CD4-positive, alpha-beta T cell treated with Interleukin-6 for 4 hours (primary cell): ENCODE data around the gene TMEM79.

Experiments used
- DNase-seq: peaks from one replicate; pipeline ENCODE4 v3.0.0-alpha.2; 2020; ENCODE audit warnings: mixed read lengths

The TMEM79 gene, protein sequence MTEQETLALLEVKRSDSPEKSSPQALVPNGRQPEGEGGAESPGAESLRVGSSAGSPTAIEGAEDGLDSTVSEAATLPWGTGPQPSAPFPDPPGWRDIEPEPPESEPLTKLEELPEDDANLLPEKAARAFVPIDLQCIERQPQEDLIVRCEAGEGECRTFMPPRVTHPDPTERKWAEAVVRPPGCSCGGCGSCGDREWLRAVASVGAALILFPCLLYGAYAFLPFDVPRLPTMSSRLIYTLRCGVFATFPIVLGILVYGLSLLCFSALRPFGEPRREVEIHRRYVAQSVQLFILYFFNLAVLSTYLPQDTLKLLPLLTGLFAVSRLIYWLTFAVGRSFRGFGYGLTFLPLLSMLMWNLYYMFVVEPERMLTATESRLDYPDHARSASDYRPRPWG

DNA sequence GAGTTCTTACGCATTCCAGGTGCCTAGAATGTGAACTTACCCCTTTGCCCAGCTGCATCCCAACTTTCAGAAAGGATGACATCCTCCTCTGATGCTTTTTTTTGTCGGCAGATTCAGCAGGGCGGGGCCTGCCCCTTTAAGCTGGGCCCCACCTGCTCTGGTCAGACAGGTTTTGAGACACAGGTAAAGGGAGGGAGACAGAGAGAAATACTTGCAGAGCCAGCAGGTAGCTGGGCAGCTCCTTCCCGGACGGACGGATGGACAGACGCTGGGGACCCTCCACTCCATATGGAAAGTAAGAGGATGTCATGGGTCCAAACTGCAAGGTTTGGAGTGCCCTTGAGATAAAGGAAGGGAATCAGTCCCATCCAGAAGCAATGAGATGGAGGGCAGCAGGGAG is at the start of gene TMEM79:
Gene TMEM79 (plus strand): TSS at position 214 of the 400 bp plus-strand sequence. CDS start 902 bp downstream, outside the sequence.
- no peak for DNase-seq

DNA sequence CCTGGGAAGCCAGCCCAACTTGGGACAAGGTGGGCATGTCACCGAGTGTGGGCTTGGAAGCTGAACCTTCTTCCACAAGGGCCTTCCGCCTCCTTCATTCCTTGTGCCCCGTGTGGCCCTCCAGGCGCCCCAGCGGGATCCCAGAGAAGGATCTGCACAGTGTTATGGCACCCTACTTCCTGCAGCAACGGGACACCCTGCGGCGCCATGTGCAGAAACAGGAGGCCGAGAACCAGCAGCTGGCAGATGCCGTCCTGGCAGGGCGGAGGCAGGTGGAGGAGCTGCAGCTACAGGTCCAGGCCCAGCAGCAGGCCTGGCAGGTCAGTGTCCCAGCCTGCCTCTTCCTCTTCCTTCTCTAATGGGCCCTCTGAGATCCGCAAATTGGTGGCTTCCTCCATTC is 48.0 kb upstream of the TMEM79 start:
- no peak for DNase-seq

DNA sequence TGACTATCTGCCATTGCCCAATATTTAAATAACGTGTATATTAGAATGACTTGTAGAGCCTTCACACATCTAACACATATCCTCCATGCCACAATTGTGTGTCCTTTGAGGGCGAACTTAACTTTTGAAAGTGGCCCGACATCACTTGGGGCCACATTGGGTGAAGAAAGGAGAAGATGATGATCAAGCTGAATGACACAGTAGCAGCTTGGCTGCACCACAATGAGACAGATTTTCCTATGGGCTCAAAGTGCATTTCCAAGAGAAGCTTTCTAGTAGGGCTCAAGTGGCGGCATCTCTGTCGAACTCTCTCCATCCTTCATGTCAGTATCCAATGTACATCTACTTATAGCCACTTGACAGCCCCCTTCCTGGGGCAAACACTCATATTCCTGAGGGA is 45.9 kb upstream of the TMEM79 start:
- DNase-seq, result no peak

DNA sequence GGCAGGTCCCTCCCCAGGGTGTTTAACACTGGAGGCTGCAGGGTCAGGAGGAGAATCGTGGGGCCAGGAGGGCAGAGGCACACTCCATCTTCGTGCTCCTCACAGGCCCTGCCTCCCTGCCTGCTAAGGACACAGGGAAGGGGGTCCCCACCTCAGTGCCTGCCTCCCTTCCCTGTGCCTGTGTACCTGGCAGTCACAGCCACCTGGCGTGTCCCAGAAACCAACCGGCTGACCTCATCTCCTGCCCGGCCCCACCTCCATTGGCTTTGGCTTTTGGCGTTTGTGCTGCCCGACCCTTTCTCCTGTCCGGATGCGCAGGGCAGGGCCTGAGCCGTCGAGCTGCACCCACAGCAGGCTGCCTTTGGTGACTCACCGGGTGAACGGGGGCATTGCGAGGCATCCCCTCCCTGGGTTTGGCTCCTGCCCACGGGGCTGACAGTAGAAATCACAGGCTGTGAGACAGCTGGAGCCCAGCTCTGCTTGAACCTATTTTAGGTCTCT is 42.8 kb upstream of the TMEM79 start:
- no peak for DNase-seq

DNA sequence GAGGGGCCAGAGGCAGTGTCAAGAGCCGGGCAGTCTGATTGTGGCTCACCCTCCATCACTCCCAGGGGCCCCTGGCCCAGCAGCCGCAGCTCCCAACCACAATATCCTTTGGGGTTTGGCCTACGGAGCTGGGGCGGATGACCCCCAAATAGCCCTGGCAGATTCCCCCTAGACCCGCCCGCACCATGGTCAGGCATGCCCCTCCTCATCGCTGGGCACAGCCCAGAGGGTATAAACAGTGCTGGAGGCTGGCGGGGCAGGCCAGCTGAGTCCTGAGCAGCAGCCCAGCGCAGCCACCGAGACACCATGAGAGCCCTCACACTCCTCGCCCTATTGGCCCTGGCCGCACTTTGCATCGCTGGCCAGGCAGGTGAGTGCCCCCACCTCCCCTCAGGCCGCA is 42.2 kb upstream of the TMEM79 start, which contains the start of gene BGLAP:
Gene BGLAP (plus strand): TSS at position 259 of the 400 bp plus-strand sequence. CDS start 48 bp downstream, at position 307.
- DNase-seq, result no peak

DNA sequence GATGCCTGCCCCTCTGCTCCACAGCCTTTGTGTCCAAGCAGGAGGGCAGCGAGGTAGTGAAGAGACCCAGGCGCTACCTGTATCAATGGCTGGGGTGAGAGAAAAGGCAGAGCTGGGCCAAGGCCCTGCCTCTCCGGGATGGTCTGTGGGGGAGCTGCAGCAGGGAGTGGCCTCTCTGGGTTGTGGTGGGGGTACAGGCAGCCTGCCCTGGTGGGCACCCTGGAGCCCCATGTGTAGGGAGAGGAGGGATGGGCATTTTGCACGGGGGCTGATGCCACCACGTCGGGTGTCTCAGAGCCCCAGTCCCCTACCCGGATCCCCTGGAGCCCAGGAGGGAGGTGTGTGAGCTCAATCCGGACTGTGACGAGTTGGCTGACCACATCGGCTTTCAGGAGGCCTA is 41.4 kb upstream of the TMEM79 start:
- no peak for DNase-seq

DNA sequence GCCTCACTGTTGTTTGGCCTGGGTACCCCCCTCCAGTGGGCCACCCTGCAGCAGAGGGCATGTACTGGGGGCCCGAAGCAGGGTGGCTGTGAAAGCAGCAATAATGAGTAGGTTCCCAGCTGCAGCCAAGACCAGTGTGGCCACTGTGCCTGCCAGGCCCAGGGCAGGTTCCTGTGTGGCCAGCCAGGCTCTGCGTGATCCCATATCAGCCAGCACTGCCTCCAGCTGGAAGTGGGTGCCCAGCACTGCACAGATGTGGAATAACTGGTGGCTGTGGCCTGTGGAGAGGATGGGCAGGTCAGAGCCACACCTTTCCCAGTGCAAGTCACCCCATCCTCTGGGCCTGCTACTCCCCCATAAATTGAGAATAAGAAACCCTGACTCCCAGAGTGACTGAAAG is 40.0 kb upstream of the TMEM79 start:
- DNase-seq, result no peak

DNA sequence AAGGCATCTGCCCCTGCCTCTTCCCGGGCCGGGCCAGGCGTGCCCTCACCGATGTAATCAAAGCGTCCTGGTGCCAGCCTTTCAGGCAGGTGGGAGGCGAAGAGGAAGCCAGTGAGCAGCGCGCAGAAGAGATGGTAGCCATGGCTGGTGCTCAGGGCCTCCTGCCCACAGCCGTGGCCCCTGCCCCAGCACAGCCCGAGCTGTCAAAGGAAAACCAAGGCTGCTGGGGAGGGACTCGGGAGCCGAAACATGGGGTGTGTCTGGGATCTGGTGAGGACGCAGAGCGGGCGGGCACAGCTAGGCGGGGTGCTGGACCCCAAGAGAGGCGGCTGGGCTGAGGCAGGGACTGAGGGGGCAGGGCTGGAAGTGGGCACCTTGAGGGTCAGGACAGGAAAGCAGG is 39.4 kb upstream of the TMEM79 start:
- DNase-seq, result no peak

DNA sequence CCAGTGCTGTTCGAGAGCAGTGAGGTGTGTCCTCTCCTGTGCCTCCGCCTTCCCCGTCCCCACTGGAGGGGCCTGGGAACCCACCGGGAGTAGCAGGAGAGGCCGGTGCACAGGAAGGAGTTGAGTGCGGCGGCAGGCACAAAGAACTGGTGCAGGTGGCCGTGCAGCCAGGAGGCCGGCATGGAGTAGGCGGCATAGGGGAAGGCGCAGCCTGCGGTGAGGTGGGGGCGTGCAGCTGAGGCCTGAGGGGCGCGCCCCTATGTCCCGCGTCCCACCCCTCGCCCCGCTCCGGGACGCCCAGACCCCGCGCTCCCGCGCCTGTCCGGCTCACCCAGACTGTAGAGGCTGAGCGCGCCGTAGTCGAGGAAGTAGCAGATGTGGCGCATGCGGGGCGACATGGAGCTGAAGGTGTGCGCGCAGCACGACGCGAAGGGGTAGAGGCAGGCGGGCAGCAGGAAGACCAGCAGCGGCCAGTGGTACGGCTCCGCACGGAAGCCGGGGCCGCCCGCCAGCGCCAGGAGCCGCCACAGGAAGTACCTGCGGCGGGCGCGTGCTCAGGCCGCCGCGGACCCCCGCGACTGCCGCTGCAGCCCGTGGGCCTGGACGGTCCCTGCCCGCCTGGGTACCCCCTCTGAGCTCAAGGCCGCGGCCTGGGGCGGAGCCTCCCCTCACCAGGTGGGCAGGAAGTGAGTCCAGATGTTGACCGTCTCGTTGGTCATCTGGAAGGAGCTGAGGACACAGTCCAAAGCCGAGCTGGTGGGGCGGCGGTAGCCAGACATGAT is 38.5 kb upstream of the TMEM79 start:
- peak; percentile 56 for DNase-seq

DNA sequence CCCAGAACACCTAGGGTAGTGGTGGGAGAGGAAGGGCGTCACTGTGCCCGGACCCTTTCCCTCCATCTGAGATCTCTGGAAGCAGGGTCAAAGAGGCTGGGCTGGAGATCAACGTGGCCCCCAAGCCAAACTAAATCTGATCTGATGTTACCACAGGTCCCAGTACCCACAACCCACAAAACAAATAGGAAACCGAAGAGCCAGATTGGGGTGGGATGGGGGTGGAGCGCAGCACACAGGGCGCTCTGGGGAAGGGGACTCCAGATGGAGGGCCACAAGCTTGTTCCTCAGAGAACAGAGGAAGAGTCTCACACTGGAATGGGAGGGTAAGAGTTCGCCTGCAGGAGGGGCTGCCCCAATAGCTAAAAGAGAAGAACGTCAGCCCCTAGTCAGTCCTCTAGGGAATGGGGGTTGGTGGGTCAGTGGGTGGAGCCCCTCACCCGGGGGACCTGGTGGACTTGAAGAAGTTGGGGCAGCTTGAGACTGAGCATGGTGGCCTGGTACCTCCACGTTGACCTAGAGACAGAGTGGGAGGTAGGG is 37.8 kb upstream of the TMEM79 start:
- DNase-seq, result no peak

DNA sequence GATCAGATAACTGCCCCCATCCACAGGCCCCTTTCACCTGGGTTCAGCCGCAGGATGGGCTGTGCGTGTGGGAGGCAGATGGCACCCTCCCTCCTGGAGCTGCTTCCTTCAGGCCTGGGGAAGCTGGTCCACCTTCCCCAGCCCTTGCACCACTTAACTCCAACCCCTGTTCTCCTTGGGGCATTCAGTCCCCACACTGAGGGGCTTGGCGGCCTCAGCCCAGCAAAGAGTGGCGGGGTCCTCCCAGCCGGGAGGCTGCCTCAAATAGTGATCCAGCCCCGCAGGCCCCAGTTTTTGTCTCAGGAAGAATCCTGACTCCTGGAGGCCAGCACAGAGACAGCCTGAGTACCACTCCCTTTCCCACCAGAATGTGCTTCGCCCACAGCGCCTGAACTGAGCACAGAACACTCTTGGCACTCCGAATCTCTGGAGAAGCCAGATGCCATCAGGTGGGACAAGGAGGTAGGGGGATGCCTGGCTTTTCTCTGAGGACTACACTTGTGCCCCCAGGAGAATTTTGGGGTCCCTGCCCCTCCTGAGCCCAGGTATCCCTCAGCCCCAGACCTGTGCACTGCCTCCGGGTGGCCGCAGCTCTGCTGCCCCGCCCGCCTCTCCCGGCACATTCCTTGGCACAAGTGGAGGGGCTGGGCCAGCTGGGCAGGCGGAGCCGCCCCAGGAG is 37.2 kb upstream of the TMEM79 start:
- DNase-seq, result no peak

DNA sequence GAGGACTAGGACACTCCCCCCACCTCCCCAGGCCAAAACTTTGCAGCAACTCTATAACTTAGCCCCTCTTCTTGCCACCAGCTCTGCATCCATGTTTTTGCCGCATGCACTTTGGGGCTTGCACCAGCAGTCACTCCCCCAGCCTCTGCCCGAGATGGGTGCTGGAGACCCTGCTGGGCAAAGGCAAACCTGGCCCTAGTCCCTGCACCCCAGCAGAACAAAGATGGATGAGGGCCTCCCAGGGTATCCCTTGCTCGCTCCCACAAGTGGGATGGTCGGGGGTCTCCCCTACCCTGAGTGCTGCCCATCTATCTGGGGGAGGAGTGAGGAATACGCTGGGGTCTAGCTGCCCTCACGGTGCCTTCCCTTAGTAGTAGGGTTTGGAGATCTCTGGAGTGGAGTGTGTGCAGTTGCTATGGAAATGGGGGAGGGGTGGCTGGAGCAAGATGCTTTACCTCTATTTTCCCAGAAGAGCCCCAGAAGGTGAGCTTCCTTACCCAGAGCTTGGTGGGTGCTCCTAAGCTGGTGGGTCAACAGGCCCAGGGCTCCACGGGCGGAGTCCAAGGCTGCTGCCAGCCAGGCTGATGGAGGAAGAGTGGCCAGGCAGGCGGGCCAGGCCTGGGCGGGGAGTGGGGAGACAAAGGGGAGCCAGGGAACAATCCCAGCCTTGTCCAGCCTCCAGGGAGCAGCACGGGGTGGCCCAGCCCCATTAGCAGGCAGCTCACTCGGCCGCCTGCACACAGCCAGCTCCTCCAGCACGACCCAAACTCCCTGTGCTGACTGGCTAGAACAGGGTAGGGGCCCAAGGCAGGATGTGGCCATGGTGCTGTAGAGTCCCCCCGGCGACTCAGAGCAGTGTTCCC is 36.4 kb upstream of the TMEM79 start, which contains the start of gene PAQR6:
Gene PAQR6 (minus strand): TSS at position 597 of the 863 bp plus-strand sequence. CDS start 1,325 bp downstream, outside the sequence.
- DNase-seq, result no peak

DNA sequence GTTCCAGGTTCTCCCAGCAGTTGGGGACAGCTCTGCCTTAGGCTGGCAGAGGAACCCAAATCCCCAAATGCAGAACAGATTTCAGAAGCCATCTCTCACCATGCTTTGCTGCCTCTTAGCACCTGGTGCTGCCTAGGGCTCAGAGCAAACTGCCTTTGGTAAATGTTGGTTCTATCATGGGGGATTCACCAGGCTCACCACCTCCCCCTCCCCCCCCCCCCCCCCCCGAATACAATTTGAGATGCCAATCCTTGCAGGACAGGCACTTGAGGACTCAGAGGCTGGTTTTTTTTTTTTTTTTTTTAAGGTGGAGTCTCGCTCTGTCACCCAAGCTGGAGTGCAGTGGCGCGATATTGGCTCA is 35.8 kb upstream of the TMEM79 start:
- no peak for DNase-seq

DNA sequence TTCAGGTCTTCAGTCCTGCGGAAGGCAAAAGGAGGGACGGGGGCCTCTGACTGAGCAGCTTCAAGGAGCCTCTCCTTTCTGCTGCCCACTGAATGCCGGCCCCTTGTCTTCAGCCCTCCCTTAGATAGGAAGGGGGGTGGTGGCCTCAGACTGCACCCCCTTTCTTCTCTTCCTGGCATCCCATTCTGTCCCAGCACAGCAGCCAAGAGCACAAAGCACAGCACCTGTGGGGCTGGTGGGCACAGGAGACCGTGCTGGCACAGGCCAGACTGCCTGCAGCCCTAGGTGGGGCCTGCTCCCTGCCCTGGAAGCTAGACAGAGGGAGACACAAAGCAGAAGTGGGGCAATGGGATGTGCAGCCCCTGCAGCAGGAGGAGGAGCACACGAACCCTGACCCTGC is 34.5 kb upstream of the TMEM79 start:
- DNase-seq, result no peak

DNA sequence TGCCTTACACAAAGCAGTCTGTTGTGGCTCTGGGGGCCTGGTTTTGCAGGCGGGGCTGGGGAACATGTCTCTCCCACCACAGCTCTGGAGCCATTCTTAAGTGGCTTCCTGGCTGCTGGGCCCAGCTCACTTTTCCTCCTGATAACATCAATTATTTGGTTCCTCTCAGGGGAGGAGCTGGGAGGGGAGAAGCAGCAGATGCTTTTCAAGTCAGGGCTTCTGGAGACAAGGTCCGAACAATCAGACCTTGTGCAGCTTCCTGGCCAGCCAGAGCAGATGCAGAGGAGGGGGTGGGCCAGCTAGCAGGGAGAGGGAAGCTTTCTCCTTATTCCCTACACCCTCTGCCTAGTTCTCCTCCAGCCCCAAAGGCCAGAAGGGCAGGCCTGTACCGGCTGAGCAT is 32.6 kb upstream of the TMEM79 start:
- no peak for DNase-seq

DNA sequence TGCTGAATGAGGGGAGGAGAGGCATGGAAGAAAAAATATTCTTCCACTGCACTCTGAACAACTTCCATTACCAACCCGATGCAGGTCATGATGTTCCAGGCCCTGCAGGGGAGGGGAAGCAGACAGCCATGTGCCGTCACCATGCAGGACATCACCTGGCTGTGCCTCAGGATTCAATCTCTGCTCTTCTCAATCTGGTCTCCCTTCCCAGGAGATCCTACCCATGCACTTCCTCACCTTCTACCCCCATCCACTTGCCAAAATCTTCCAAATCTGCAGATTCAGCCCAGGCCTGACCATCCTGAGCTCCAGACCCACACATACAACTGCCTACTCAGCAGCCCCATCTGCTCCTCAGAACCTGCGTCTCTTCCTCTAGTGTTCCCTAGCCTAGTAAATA is 30.5 kb upstream of the TMEM79 start:
- DNase-seq, result no peak

DNA sequence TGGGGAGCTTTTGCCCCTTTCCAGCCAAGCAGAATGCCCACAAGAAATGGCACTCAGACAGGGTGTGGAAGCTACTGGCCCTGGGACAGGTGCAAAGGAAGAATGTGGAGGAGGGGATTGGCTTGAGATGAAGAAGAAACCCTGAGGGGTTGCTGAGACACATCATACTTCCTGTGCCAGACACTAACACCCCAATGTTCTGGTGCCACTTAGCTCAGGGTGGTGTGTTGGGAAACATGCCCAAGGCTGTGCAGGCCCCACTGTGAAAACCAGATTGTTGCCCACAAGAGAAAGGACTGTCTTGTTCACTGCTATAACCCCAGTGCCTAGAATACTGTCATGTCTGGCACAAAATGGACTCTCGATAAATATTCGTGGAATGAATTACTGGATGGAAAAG is 26.4 kb upstream of the TMEM79 start:
- DNase-seq, result no peak

DNA sequence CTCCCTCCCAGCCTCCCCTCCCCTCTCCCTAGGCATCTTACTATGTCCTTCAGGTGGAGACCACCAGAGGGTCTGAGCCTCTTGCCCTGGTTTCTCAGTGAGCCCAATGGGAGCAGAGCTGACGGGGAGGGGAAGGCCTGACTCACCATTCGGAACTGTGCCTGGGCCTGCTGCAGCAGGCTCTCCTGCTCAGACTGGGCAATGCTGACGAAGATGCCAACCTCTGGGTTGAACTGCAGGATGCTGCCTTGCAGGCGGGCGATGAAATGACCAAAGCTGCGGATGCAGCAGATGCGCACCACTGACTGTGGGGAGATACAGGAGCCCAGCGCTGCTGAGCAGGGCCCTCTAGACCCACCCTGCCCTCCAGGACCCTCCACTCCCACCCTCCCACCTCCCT is 25.3 kb upstream of the TMEM79 start:
- no peak for DNase-seq

DNA sequence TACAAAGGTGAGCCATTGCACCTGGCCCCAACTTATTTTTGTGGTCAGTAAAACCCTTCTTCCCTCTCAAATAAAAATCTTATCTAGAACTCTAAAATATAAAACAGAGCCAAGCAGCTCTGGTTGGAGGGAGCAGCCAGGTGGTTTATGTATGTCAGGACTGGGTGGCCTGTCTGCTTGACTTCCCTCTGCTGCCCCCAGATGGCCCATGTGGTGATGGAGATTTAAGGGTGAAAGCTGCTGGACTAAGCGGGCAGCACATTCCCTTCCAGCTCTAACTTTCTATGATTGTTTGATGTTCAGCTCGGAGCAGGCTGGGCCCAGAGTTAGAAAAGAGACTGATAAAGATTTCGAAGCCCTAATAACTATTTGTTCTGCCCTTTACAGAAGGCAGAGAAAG is 24.3 kb upstream of the TMEM79 start:
- no peak for DNase-seq

DNA sequence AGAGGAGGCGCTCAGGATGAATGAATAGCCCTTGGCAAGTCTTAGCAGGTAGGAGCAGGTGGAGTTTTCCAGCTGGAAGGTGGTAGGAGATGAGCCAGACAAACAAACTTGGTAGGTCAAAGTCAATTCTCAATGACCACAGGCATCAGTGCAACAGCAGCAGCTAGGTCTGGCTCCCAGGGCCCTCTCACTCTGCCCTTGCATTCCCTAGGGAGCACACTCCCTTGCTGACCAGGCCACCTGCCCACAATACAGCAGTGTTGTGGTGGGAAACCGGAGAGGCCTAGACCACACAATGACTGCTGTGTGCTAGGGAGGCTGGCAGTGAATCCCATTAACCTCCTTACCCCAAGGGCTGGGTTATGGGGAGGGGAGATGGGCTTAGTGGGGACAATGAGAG is 23.2 kb upstream of the TMEM79 start:
- no peak for DNase-seq

DNA sequence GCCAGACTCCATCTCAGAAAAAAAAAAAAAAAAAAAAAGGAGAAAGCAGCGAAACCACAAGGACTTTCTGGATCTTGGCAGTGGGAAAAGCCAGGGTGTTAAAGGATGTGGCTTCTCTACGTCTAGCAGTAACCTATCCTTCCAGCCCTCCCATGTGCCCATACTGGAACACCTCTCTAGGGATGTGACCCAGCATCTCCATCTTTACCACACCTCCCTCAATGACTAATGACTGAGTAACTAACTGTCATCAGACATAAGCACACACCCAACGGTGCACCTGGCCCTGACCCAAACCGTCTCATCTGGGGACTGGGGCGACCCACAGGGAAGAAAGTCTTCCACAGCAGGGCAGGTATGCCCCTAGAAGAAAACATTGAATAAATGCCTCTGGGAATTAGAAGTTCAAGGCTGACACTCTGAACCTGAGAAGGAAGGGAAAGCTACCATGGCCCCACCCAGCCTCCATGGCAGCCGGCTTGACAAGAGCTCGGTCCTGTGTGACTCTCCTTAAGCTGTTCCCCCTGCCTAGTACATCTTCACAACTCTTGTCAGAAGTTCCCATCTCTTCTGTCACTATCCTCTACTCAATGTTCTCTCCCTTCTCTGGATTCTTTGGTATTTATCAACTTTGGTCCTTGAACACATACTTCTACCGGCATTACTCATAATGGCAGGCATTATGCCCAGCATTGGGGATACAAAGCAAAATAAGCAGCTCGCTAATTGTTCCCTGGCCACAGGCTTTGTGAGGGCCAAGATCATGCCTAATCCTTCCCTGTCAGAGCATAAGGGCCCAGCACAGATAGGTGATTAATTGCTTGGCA is 21.5 kb upstream of the TMEM79 start:
- DNase-seq, result no peak
